Liver (tissue), 3 donors: ENCODE data around the gene SFXN5.

Source experiments
- EGR1 ChIP-seq, 2 donors: IDR thresholded peaks; 2 replicates each; pipeline ENCODE4 v1.6.1; 2016 to 2018; ENCODE audit warnings: antibody characterized with exemption in 2 of 2, low read depth in 2 of 2
- FOXA1 ChIP-seq: IDR thresholded peaks from 2 replicates; pipeline ENCODE4 v1.6.1; 2016; ENCODE audit warnings: antibody characterized with exemption
- HNF4A ChIP-seq, 2 donors: conservative IDR thresholded peaks; 2 replicates each; pipeline ENCODE4 v1.6.1; 2016; ENCODE audit warnings: antibody characterized with exemption in 2 of 2, mild to moderate bottlenecking in 2 of 2
- JUND ChIP-seq, 2 donors: IDR thresholded peaks; 2 replicates each; pipeline ENCODE4 v1.6.1; 2016; ENCODE audit warnings: antibody characterized with exemption in 2 of 2
- RAD21 ChIP-seq, 2 donors: IDR thresholded peaks; 2 replicates each; pipeline ENCODE4 v1.6.1; 2016; ENCODE audit warnings: antibody characterized with exemption in 2 of 2, mild to moderate bottlenecking in 2 of 2
- SP1 ChIP-seq: IDR thresholded peaks from 2 replicates; pipeline ENCODE4 v1.6.1; 2018; ENCODE audit warnings: antibody characterized with exemption, mild to moderate bottlenecking
- TAF1 ChIP-seq: conservative IDR thresholded peaks from 2 replicates; pipeline ENCODE4 v1.6.1; 2016; ENCODE audit warnings: antibody characterized with exemption, mild to moderate bottlenecking
- YY1 ChIP-seq: IDR thresholded peaks from 2 replicates; pipeline ENCODE4 v1.6.1; 2016; ENCODE audit warnings: antibody characterized with exemption, mild to moderate bottlenecking
- TF ChIP-seq, protein P1 (sequence below): fragments of 150-350 bp; IDR thresholded peaks from 2 replicates; pipeline ENCODE4 v1.5.1; 2017; ENCODE audit warnings: improper control_type of control experiment, low read depth, low read length; ENCODE audit not compliant: missing input control
- TF ChIP-seq, protein P2 (sequence below): IDR thresholded peaks from 2 replicates; pipeline ENCODE4 v1.6.1; 2016; ENCODE audit warnings: antibody characterized with exemption
- TF ChIP-seq, protein P3 (sequence below): IDR thresholded peaks from 2 replicates; pipeline ENCODE4 v1.6.1; 2016; ENCODE audit warnings: antibody characterized with exemption, mild to moderate bottlenecking
- TF ChIP-seq, protein P4 (sequence below): IDR thresholded peaks from 2 replicates; pipeline ENCODE4 v1.6.1; 2016; ENCODE audit warnings: antibody characterized with exemption
- donor health status: healthy.
- donor health status: healthy.

DNA sequence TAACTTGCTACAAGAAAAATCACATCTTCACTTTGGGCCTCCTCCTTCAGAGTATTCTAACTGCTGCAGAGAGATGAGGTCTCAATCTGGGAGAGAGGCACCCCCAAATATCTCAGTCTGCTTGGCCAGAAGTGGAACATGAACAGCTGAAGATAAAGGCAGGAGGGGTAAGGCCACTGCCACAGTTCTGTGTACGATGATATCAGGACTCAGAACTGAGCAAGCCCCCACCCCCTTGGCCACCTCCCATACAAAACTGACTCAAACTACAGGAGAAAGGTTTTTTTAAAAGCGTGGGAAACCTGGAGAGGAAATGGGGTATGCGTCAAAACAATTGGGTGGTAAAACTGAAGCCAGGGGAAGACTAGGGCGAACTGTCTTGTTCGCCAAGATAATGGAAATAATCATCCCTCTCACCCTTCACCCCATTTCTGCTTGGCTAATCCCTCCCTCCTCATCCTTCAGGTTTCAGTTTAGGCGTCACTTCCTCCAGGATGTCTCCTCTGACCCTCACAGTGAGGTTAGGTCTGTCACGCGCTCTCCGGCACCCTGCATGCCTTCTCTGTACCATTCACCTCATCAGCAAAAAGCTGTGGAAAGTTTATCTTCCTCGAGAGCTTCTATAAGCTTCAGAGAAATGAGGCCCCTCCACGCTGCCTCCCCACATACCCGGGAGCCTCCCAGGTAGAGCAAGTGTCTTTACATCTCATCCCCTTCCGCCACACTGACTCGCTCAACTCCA is 64.4 kb downstream of the SFXN5 start:
- TF ChIP-seq, protein P1, sequence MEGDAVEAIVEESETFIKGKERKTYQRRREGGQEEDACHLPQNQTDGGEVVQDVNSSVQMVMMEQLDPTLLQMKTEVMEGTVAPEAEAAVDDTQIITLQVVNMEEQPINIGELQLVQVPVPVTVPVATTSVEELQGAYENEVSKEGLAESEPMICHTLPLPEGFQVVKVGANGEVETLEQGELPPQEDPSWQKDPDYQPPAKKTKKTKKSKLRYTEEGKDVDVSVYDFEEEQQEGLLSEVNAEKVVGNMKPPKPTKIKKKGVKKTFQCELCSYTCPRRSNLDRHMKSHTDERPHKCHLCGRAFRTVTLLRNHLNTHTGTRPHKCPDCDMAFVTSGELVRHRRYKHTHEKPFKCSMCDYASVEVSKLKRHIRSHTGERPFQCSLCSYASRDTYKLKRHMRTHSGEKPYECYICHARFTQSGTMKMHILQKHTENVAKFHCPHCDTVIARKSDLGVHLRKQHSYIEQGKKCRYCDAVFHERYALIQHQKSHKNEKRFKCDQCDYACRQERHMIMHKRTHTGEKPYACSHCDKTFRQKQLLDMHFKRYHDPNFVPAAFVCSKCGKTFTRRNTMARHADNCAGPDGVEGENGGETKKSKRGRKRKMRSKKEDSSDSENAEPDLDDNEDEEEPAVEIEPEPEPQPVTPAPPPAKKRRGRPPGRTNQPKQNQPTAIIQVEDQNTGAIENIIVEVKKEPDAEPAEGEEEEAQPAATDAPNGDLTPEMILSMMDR, result no peak
- no peak for TF ChIP-seq RAD21 (IDR thresholded peaks at IDR 0.05)
- no peak for TF ChIP-seq HNF4A (conservative IDR thresholded peaks at IDR 0.05)
- TF ChIP-seq, protein P2, sequence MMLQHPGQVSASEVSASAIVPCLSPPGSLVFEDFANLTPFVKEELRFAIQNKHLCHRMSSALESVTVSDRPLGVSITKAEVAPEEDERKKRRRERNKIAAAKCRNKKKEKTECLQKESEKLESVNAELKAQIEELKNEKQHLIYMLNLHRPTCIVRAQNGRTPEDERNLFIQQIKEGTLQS, result no peak
- no peak for TF ChIP-seq JUND (IDR thresholded peaks at IDR 0.05)
- no peak for TF ChIP-seq SP1
- TF ChIP-seq, protein P3, sequence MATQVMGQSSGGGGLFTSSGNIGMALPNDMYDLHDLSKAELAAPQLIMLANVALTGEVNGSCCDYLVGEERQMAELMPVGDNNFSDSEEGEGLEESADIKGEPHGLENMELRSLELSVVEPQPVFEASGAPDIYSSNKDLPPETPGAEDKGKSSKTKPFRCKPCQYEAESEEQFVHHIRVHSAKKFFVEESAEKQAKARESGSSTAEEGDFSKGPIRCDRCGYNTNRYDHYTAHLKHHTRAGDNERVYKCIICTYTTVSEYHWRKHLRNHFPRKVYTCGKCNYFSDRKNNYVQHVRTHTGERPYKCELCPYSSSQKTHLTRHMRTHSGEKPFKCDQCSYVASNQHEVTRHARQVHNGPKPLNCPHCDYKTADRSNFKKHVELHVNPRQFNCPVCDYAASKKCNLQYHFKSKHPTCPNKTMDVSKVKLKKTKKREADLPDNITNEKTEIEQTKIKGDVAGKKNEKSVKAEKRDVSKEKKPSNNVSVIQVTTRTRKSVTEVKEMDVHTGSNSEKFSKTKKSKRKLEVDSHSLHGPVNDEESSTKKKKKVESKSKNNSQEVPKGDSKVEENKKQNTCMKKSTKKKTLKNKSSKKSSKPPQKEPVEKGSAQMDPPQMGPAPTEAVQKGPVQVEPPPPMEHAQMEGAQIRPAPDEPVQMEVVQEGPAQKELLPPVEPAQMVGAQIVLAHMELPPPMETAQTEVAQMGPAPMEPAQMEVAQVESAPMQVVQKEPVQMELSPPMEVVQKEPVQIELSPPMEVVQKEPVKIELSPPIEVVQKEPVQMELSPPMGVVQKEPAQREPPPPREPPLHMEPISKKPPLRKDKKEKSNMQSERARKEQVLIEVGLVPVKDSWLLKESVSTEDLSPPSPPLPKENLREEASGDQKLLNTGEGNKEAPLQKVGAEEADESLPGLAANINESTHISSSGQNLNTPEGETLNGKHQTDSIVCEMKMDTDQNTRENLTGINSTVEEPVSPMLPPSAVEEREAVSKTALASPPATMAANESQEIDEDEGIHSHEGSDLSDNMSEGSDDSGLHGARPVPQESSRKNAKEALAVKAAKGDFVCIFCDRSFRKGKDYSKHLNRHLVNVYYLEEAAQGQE, result no peak
- no peak for TF ChIP-seq YY1
- TF ChIP-seq, protein P4, sequence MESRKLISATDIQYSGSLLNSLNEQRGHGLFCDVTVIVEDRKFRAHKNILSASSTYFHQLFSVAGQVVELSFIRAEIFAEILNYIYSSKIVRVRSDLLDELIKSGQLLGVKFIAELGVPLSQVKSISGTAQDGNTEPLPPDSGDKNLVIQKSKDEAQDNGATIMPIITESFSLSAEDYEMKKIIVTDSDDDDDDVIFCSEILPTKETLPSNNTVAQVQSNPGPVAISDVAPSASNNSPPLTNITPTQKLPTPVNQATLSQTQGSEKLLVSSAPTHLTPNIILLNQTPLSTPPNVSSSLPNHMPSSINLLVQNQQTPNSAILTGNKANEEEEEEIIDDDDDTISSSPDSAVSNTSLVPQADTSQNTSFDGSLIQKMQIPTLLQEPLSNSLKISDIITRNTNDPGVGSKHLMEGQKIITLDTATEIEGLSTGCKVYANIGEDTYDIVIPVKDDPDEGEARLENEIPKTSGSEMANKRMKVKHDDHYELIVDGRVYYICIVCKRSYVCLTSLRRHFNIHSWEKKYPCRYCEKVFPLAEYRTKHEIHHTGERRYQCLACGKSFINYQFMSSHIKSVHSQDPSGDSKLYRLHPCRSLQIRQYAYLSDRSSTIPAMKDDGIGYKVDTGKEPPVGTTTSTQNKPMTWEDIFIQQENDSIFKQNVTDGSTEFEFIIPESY, result no peak
- no peak for TF ChIP-seq TAF1
- TF ChIP-seq EGR1 (IDR thresholded peaks at IDR 0.05; ENCODE audit: low read depth in 2 of 2), result no peak
- TF ChIP-seq FOXA1, result no peak
